H1 (cell line): ENCODE data around the gene AHRR. TPM values are rescaled to one million over a fixed set of nuclear protein-coding genes. Genes with fewer than 3 reads are reported as not detected.

Experiments used
- ATF2 ChIP-seq: IDR thresholded peaks from 2 replicates; pipeline ENCODE4 v1.6.1; 2012; ENCODE audit warnings: low read length, inconsistent platforms
- EGR1 ChIP-seq: IDR thresholded peaks from 2 replicates; pipeline ENCODE4 v1.6.1; 2011; ENCODE audit warnings: low read depth, low read length, borderline replicate concordance
- GTF2F1 ChIP-seq: IDR thresholded peaks from 2 replicates; pipeline ENCODE4 v1.6.1; 2012; ENCODE audit warnings: low read depth, low read length, improper control_type of control experiment, borderline replicate concordance
- KDM1A ChIP-seq: fragments of 200-600, 300-600 bp; sonication (generic); IDR thresholded peaks from 2 replicates; pipeline ENCODE4 v1.7.1; 2016; ENCODE audit warnings: mild to moderate bottlenecking, low read length, borderline replicate concordance
- PHF8 ChIP-seq: fragments of 200-600 bp; sonication (generic); conservative IDR thresholded peaks from 2 replicates; pipeline ENCODE4 v1.7.1; 2012; ENCODE audit warnings: low read depth, mild to moderate bottlenecking, inconsistent platforms, low read length, moderate library complexity
- RAD21 ChIP-seq, 2 experiments: IDR thresholded peaks in 1 of 2; conservative IDR thresholded peaks in 1 of 2; 2 replicates each; pipeline ENCODE4 v1.6.1; 2011; ENCODE audit warnings: low read depth in 2 of 2, low read length in 2 of 2, improper control_type of control experiment in 1 of 2, inconsistent platforms in 1 of 2, mild to moderate bottlenecking in 1 of 2, moderate library complexity in 1 of 2
- polyA plus RNA-seq, 7 experiments: library from polyadenylated mRNA; depleted of rRNA in 3 of 7; stranded (reverse) in 5 of 7; unstranded in 2 of 7; fragments of >200 nt in 5 of 7; fragments of 200-250 nt in 2 of 7; gene quantifications; 1 replicate in 5 of 7; 2 replicates in 1 of 7; 4 replicates in 1 of 7; pipeline versions ENCODE4 v1.2.1 to v1.2.3, GENCODE V29; 2011 to 2013; ENCODE audit warnings: missing spikeins in 2 of 7, mixed read lengths in 2 of 7
- total RNA-seq: library from RNA; stranded (reverse); fragmentation: NEBNext Ultra II Directional; extraction: Animal tissue kit (Norgen Biotek cat#: 25700); gene quantifications from 2 replicates; pipeline ENCODE4 v1.2.1, GENCODE V29; 2021
- TF ChIP-seq, protein P1 (sequence below), 3 experiments: IDR thresholded peaks; 1 replicate in 2 of 3; 2 replicates in 1 of 3; pipeline versions ENCODE4 v1.5.1 to v1.6.1; 2011; ENCODE audit warnings: low read length in 3 of 3, mild to moderate bottlenecking in 3 of 3, inconsistent platforms in 2 of 3, low read depth in 1 of 3, moderate library complexity in 1 of 3; ENCODE audit not compliant: insufficient read depth in 1 of 3; ENCODE audit errors: control extremely low read depth in 1 of 3
- TF ChIP-seq, protein P2 (sequence below): IDR thresholded peaks from 2 replicates; pipeline ENCODE4 v1.6.1; 2012; ENCODE audit warnings: inconsistent platforms

Gene AHRR
- total and polyA plus RNA-seq, 2 of the 8 experiments (the other 6 are each of a cell fraction or from before 2014, with no cell fraction given): 0.41 to 0.80 TPM

DNA sequence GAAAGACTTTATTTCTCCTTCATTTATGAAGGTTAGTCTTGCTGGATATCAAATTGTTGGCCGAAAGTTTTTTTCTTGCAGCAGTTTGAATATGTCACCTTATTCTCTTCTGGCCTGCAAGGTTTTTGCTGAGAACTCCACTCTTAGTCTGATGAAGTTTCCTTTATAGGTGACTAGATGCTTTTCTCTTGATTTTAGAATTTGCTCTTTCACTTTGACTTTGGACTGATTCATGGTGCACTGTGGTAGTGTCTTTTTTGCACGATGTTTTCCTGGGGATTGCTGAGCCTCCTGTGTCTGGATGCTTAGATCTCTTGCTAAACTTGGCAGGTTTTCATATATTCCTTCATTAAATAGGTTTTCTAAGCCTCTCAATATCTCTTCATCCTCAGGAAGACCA, 12.4 kb downstream of the AHRR start (continued):
- TF ChIP-seq GTF2F1 (no peak), EGR1 (no peak), PHF8 (no peak), ATF2 (no peak), RAD21 (IDR thresholded peaks at IDR 0.05 in 1 of 2, conservative IDR thresholded peaks at IDR 0.05 in 1 of 2; ENCODE audit: low read depth in 2 of 2, low read length in 2 of 2) (no peak), KDM1A (no peak)
- TF ChIP-seq, protein P1, sequence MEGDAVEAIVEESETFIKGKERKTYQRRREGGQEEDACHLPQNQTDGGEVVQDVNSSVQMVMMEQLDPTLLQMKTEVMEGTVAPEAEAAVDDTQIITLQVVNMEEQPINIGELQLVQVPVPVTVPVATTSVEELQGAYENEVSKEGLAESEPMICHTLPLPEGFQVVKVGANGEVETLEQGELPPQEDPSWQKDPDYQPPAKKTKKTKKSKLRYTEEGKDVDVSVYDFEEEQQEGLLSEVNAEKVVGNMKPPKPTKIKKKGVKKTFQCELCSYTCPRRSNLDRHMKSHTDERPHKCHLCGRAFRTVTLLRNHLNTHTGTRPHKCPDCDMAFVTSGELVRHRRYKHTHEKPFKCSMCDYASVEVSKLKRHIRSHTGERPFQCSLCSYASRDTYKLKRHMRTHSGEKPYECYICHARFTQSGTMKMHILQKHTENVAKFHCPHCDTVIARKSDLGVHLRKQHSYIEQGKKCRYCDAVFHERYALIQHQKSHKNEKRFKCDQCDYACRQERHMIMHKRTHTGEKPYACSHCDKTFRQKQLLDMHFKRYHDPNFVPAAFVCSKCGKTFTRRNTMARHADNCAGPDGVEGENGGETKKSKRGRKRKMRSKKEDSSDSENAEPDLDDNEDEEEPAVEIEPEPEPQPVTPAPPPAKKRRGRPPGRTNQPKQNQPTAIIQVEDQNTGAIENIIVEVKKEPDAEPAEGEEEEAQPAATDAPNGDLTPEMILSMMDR (IDR thresholded peaks at IDR 0.05; ENCODE audit: control extremely low read depth in 1 of 3, insufficient read depth in 1 of 3, low read depth in 1 of 3, low read length in 3 of 3): no peak
- TF ChIP-seq, protein P2, sequence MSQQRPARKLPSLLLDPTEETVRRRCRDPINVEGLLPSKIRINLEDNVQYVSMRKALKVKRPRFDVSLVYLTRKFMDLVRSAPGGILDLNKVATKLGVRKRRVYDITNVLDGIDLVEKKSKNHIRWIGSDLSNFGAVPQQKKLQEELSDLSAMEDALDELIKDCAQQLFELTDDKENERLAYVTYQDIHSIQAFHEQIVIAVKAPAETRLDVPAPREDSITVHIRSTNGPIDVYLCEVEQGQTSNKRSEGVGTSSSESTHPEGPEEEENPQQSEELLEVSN: no peak
